SK-N-SH (cell line): Measurements from ENCODE around the gene AOAH. TPM values are rescaled to one million over a fixed set of nuclear protein-coding genes. Genes with fewer than 3 reads are reported as not detected.
A peak's percentile ranks its signal among the peaks of the same experiment; 100 is the strongest.

ENCODE experiments used
- CTCF ChIA-PET: fragments of 300-600, 350-600 bp; formaldehyde crosslinking; extraction: SDS; loops from one replicate; lab custom pipeline; 2021; lab: Yijun Ruan, JAX
- POLR2A ChIA-PET: fragments of 350-600 bp; sonication (Branson Sonifier 250); formaldehyde crosslinking; extraction: SDS; loops from one replicate; lab custom pipeline; 2020; ENCODE audit warnings: antibody characterized with exemption, inconsistent platforms; lab: Yijun Ruan, JAX
- DNase-seq: peaks from one replicate; pipeline ENCODE4 v3.0.0; 2012
- H2AFZ ChIP-seq: fragments of 200-600 bp; sonication (generic); 2 replicates; pipeline ENCODE4 v1.8.1; 2016; ENCODE audit warnings: antibody characterized with exemption, mild to moderate bottlenecking, low read depth
- H3F3A ChIP-seq: fragments of 200-600 bp; sonication (generic); replicated peaks from 2 replicates; pipeline ENCODE3; 2016; ENCODE audit warnings: antibody characterized with exemption, mild to moderate bottlenecking; ENCODE audit not compliant: insufficient read depth
- H3K27ac ChIP-seq, 2 experiments: fragments of 200-500 bp in 1 of 2; fragments of 200-600 bp in 1 of 2; sonication (Bioruptor generic) in 1 of 2; sonication (generic), shearing (Covaris generic) in 1 of 2; 2 replicates each; pipeline versions ENCODE4 v1.5.1 to v1.6.1; 2014 to 2016; ENCODE audit warnings: low read depth in 2 of 2, inconsistent platforms in 1 of 2, low read length in 1 of 2, mild to moderate bottlenecking in 1 of 2, mixed read lengths in 1 of 2
- H3K27me3 ChIP-seq: fragments of 200-600 bp; sonication (generic), shearing (Covaris generic); 2 replicates; pipeline ENCODE4 v1.6.1; 2016; ENCODE audit warnings: mixed run types; ENCODE audit not compliant: insufficient read depth
- H3K36me3 ChIP-seq, 2 experiments: fragments of 200-500 bp in 1 of 2; fragments of 200-600 bp in 1 of 2; sonication (Bioruptor generic) in 1 of 2; sonication (generic) in 1 of 2; replicated peaks in 1 of 2; 2 replicates each; pipeline versions ENCODE3 to v1.5.1; 2014 to 2016; ENCODE audit warnings: low read length in 1 of 2, mild to moderate bottlenecking in 1 of 2; ENCODE audit not compliant: insufficient read depth in 2 of 2, control insufficient read depth in 1 of 2
- H3K4me1 ChIP-seq, 2 experiments: fragments of 200-500 bp in 1 of 2; fragments of 200-600 bp in 1 of 2; sonication (Bioruptor generic) in 1 of 2; sonication (generic), shearing (Covaris generic) in 1 of 2; 2 replicates each; pipeline versions ENCODE4 v1.5.1 to v1.6.1; 2014 to 2016; ENCODE audit warnings: low read depth in 1 of 2, low read length in 1 of 2, mixed run types in 1 of 2; ENCODE audit not compliant: insufficient read depth in 2 of 2, control insufficient read depth in 1 of 2
- H3K4me2 ChIP-seq: fragments of 200-600 bp; sonication (generic), shearing (Covaris generic); 2 replicates; pipeline ENCODE4 v1.6.1; 2017; ENCODE audit warnings: mixed run types
- H3K4me3 ChIP-seq, 2 experiments: fragments of 200-500 bp in 1 of 2; fragments of 200-600 bp in 1 of 2; sonication (Bioruptor generic) in 1 of 2; sonication (generic), shearing (Covaris generic) in 1 of 2; 2 replicates each; pipeline versions ENCODE4 v1.5.1 to v1.8.1; 2014 to 2016; ENCODE audit warnings: low read depth in 2 of 2, inconsistent platforms in 1 of 2, low read length in 1 of 2, mild to moderate bottlenecking in 1 of 2, mixed read lengths in 1 of 2, moderate library complexity in 1 of 2
- H3K79me2 ChIP-seq: fragments of 200-600 bp; sonication (generic); 2 replicates; pipeline ENCODE4 v1.8.1; 2017; ENCODE audit warnings: mild to moderate bottlenecking; ENCODE audit not compliant: insufficient read depth
- H3K9ac ChIP-seq: fragments of 200-600 bp; sonication (generic); 2 replicates; pipeline ENCODE4 v1.6.1; 2017; ENCODE audit warnings: mixed run types
- H3K9me2 ChIP-seq: fragments of 200-600 bp; sonication (generic); 2 replicates; pipeline ENCODE4 v1.6.1; 2017; ENCODE audit warnings: mixed run types
- H3K9me3 ChIP-seq: fragments of 200-600 bp; sonication (generic); 2 replicates; pipeline ENCODE4 v1.6.1; 2017; ENCODE audit warnings: mixed run types, mild to moderate bottlenecking, moderate library complexity
- H4K20me1 ChIP-seq: fragments of 200-600 bp; sonication (generic); 2 replicates; pipeline ENCODE4 v1.6.1; 2017; ENCODE audit warnings: mild to moderate bottlenecking, mixed run types; ENCODE audit not compliant: insufficient read depth
- CHD2 ChIP-seq: fragments of 150-350 bp; IDR thresholded peaks from 2 replicates; pipeline ENCODE4 v1.6.1; 2018; ENCODE audit warnings: low read length; ENCODE audit not compliant: partially characterized antibody
- ELF1 ChIP-seq: IDR thresholded peaks from 2 replicates; pipeline ENCODE4 v1.4.0; 2012
- EP300 ChIP-seq, 2 experiments: IDR thresholded peaks; 2 replicates each; pipeline versions ENCODE4 v1.4.0 to v1.6.1; 2012; ENCODE audit warnings: borderline replicate concordance in 1 of 2, low read depth in 1 of 2, low read length in 1 of 2
- EZH2phosphoT487 ChIP-seq: fragments of 200-600 bp; sonication (generic); IDR thresholded peaks from 2 replicates; pipeline ENCODE4 v1.6.1; 2017; ENCODE audit warnings: low read depth, mixed run types, mild to moderate bottlenecking, antibody characterized with exemption, moderate library complexity, borderline replicate concordance
- GABPA ChIP-seq: IDR thresholded peaks from 2 replicates; pipeline ENCODE4 v1.4.0; 2012; ENCODE audit warnings: low read depth, mild to moderate bottlenecking
- GATA2 ChIP-seq: sonication (generic); formaldehyde crosslinking; IDR thresholded peaks from 2 replicates; pipeline ENCODE4 v1.5.0; 2020; ENCODE audit warnings: mild to moderate bottlenecking, missing genetic modification reagents
- MAX ChIP-seq: IDR thresholded peaks from 2 replicates; pipeline ENCODE4 v1.4.0; 2012; ENCODE audit warnings: low read depth
- MXI1 ChIP-seq: IDR thresholded peaks from 2 replicates; pipeline ENCODE4 v1.6.1; 2012; ENCODE audit warnings: mild to moderate bottlenecking, low read depth, low read length, improper control_type of control experiment
- NFIC ChIP-seq: IDR thresholded peaks from 2 replicates; pipeline ENCODE4 v1.4.0; 2012; ENCODE audit warnings: borderline replicate concordance
- NRF1 ChIP-seq: IDR thresholded peaks from 2 replicates; pipeline ENCODE4 v1.6.1; 2012; ENCODE audit warnings: low read depth, mild to moderate bottlenecking, low read length
- POLR2AphosphoS5 ChIP-seq: IDR thresholded peaks from 2 replicates; pipeline ENCODE4 v1.6.1; 2012; ENCODE audit warnings: low read depth, low read length
- RAD21 ChIP-seq: IDR thresholded peaks from 2 replicates; pipeline ENCODE4 v1.6.1; 2012; ENCODE audit warnings: mild to moderate bottlenecking, low read length
- REST ChIP-seq: IDR thresholded peaks from 2 replicates; pipeline ENCODE4 v1.6.1; 2012; ENCODE audit warnings: mild to moderate bottlenecking, low read depth, low read length, moderate library complexity
- RXRA ChIP-seq: IDR thresholded peaks from 2 replicates; pipeline ENCODE4 v1.4.0; 2012; ENCODE audit warnings: low read depth, mild to moderate bottlenecking, borderline replicate concordance
- SIN3A ChIP-seq: IDR thresholded peaks from 2 replicates; pipeline ENCODE4 v1.6.1; 2012; ENCODE audit warnings: low read depth, mild to moderate bottlenecking, low read length, moderate library complexity, borderline replicate concordance
- SMC3 ChIP-seq: IDR thresholded peaks from 2 replicates; pipeline ENCODE4 v1.6.1; 2012; ENCODE audit warnings: low read depth, low read length, improper control_type of control experiment
- TAF1 ChIP-seq: IDR thresholded peaks from 2 replicates; pipeline ENCODE4 v1.6.1; 2012; ENCODE audit warnings: low read depth, mild to moderate bottlenecking, low read length, moderate library complexity, borderline replicate concordance
- TEAD4 ChIP-seq: IDR thresholded peaks from 2 replicates; pipeline ENCODE4 v1.4.0; 2012; ENCODE audit warnings: mild to moderate bottlenecking, borderline replicate concordance; ENCODE audit not compliant: insufficient read depth
- YY1 ChIP-seq: IDR thresholded peaks from 2 replicates; pipeline ENCODE4 v1.4.0; 2012; ENCODE audit warnings: low read depth, mild to moderate bottlenecking
- whole genome bisulfite sequencing: methylation state at CpG from one replicate; pipeline ENCODE4 v1.1.6; 2017; ENCODE audit warnings: low lambda C conversion rate; 5-methylcytosine and 5-hydroxymethylcytosine counted together
- polyA plus RNA-seq, 3 experiments: library from polyadenylated mRNA; depleted of rRNA; stranded (reverse); fragments of >200 nt; gene quantifications; 2 replicates each; pipeline ENCODE4 v1.2.3, GENCODE V29; 2012
- TF ChIP-seq, protein P1 (sequence below): IDR thresholded peaks from 2 replicates; pipeline ENCODE4; 2012
- TF ChIP-seq, protein P2 (sequence below): IDR thresholded peaks from 2 replicates; pipeline ENCODE4 v1.4.0; 2012; ENCODE audit warnings: low read depth, borderline replicate concordance
- TF ChIP-seq, protein P3 (sequence below): fragments of 150-350 bp; IDR thresholded peaks from 2 replicates; pipeline ENCODE4 v1.6.1; 2017; ENCODE audit warnings: antibody characterized with exemption, low read length, low read depth, borderline replicate concordance
- TF ChIP-seq, protein P4 (sequence below): fragments of 200-600 bp; sonication (generic); IDR thresholded peaks from 2 replicates; pipeline ENCODE4 v1.6.1; 2017; ENCODE audit warnings: antibody characterized with exemption, mild to moderate bottlenecking, moderate library complexity

AOAH gene
- polyA plus RNA-seq, 1 of the 3 experiments (the other 2 are of a cell fraction): not detected

- CTCF ChIA-PET: interaction anchor here (0.5 to 10.8 kb wide), 146 partner anchors 9 to 1565 kb away, joined by 3 to 306 read pairs (median 4); no protein-coding TSS in a partner anchor
- POLR2A ChIA-PET: interaction anchor here (0.6 to 0.9 kb wide), 4 partner anchors 46 to 713 kb away, joined by 3 to 5 read pairs (median 4); no protein-coding TSS in a partner anchor
- Histone ChIP-seq H3F3A (no peaks in the 10 kb centered on the region), H3K27ac (no peak overlapping the region), H3K9me2 (no peaks in the 10 kb centered on the region), H2AFZ (no peak overlapping the region), H4K20me1 (no peaks in the 10 kb centered on the region), H3K36me3 (no peaks in the 10 kb centered on the region), H3K9me3 (no peaks in the 10 kb centered on the region), H3K4me3 (no peak overlapping the region; a peak in 1 of 4 replicates), H3K4me1 (0 out of 4 replicates have a peak, but pooled peaks cover 0 to 2% of the 10 kb centered on the region in 2 experiments), H3K27me3 (no peaks in the 10 kb centered on the region), H3K79me2 (no peaks in the 10 kb centered on the region), H3K9ac (no peak overlapping the region), H3K4me2 (no peak overlapping the region)
- peak; percentile 63 for DNase-seq
- 26% methylated on average over 4 of the region's 4 CpGs for WGBS
- TF ChIP-seq, protein P1, sequence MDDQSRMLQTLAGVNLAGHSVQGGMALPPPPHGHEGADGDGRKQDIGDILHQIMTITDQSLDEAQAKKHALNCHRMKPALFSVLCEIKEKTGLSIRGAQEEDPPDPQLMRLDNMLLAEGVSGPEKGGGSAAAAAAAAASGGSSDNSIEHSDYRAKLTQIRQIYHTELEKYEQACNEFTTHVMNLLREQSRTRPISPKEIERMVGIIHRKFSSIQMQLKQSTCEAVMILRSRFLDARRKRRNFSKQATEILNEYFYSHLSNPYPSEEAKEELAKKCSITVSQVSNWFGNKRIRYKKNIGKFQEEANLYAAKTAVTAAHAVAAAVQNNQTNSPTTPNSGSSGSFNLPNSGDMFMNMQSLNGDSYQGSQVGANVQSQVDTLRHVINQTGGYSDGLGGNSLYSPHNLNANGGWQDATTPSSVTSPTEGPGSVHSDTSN: no peak
- TF ChIP-seq YY1: no peak
- TF ChIP-seq CHD2: peak; percentile 34
- no peak for TF ChIP-seq MAX
- peak; percentile 100 for TF ChIP-seq RAD21
- no peak; the same call in 1 of the 2 replicates for TF ChIP-seq NRF1
- TF ChIP-seq, protein P2, sequence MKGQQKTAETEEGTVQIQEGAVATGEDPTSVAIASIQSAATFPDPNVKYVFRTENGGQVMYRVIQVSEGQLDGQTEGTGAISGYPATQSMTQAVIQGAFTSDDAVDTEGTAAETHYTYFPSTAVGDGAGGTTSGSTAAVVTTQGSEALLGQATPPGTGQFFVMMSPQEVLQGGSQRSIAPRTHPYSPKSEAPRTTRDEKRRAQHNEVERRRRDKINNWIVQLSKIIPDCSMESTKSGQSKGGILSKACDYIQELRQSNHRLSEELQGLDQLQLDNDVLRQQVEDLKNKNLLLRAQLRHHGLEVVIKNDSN: no peak
- TF ChIP-seq EP300 (IDR thresholded peaks at IDR 0.05; ENCODE audit: borderline replicate concordance in 1 of 2, low read depth in 1 of 2, low read length in 1 of 2): peak in 1 of 2 experiments; percentile 14; a peak in 1 of 4 replicates
- no peak for TF ChIP-seq MXI1
- no peak for TF ChIP-seq TEAD4
- no peak for TF ChIP-seq REST
- TF ChIP-seq EZH2phosphoT487: no peak
- TF ChIP-seq, protein P3, sequence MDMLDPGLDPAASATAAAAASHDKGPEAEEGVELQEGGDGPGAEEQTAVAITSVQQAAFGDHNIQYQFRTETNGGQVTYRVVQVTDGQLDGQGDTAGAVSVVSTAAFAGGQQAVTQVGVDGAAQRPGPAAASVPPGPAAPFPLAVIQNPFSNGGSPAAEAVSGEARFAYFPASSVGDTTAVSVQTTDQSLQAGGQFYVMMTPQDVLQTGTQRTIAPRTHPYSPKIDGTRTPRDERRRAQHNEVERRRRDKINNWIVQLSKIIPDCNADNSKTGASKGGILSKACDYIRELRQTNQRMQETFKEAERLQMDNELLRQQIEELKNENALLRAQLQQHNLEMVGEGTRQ: no peak
- TF ChIP-seq GATA2 (CRISPR knock-in tag): no peak
- TF ChIP-seq, protein P4, sequence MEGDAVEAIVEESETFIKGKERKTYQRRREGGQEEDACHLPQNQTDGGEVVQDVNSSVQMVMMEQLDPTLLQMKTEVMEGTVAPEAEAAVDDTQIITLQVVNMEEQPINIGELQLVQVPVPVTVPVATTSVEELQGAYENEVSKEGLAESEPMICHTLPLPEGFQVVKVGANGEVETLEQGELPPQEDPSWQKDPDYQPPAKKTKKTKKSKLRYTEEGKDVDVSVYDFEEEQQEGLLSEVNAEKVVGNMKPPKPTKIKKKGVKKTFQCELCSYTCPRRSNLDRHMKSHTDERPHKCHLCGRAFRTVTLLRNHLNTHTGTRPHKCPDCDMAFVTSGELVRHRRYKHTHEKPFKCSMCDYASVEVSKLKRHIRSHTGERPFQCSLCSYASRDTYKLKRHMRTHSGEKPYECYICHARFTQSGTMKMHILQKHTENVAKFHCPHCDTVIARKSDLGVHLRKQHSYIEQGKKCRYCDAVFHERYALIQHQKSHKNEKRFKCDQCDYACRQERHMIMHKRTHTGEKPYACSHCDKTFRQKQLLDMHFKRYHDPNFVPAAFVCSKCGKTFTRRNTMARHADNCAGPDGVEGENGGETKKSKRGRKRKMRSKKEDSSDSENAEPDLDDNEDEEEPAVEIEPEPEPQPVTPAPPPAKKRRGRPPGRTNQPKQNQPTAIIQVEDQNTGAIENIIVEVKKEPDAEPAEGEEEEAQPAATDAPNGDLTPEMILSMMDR: peak; percentile 99
- no peak for TF ChIP-seq POLR2AphosphoS5
- TF ChIP-seq TAF1: no peak
- TF ChIP-seq ELF1: no peak
- no peak for TF ChIP-seq NFIC
- TF ChIP-seq SMC3: peak; percentile 98
- TF ChIP-seq SIN3A: no peak
- TF ChIP-seq RXRA: no peak
- no peak for TF ChIP-seq GABPA
Measured at GRCh38 chr7:36487756-36488336, 236.4 kb downstream of the AOAH start.
